Superior temporal gyrus (tissue), 1 donor: Measurements from ENCODE around the gene PGRMC2.
"Not testable (repeated sequence)": the region's sequence is repeated elsewhere in the genome, so short reads cannot be mapped to it uniquely, and the experiment has no call there.

Experiments
- DNase-seq: peaks from one replicate; pipeline ENCODE4 v3.0.0-alpha.2; 2016; ENCODE audit errors: extremely low spot score

Gene PGRMC2

GRCh38 chr4:128268970-128269369 is 18.6 kb downstream of the PGRMC2 start:
- no peak for DNase-seq

GRCh38 chr4:128267745-128268144 is 19.9 kb downstream of the PGRMC2 start:
- DNase-seq: no peak

- DNase-seq: not testable (repeated sequence)
Observed at GRCh38 chr4:128267171-128267570, 20.4 kb downstream of the PGRMC2 start.

- not testable (repeated sequence) for DNase-seq
Observed at GRCh38 chr4:128265550-128265949, 22.1 kb downstream of the PGRMC2 start.

DNA sequence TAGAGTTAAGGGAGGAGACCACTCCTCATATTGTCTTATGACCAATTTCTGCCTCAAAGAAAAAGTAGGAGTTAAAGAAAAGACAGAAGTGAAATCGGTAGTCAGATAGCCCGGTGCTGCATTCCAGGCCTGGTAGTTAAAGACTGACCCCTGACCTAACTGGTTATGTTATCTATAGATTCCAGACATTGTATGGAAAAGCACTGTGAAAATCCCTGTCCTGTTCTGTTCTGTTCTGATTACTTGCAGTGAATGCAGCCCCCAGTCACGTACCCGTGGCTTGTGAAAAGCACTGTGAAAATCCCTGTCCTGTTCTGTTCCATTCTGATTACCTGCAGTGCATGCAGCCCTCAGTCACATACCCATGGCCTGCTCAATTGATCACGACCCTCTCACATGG is 27.7 kb downstream of the PGRMC2 start:
- DNase-seq: not testable (repeated sequence)

DNA sequence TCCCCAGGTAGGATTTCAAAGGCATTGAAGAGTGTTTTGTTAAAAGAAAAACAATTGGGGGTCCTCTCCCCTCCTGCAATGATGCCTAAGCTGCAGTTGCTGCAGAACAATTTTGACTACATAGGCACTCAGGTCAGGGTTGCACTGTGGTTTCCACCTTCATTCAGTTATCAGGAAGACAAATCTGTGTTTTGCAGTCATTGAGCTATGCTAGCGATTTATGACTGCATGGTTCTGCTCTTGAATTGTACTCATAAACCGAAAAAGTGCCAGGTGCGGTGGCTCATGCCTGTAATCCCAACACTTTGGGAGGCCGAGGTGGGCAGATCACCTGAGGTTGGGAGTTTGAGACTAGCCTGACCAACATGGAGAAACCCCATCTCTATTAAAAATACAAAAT is 29.4 kb downstream of the PGRMC2 start:
- DNase-seq: not testable (repeated sequence)

DNA sequence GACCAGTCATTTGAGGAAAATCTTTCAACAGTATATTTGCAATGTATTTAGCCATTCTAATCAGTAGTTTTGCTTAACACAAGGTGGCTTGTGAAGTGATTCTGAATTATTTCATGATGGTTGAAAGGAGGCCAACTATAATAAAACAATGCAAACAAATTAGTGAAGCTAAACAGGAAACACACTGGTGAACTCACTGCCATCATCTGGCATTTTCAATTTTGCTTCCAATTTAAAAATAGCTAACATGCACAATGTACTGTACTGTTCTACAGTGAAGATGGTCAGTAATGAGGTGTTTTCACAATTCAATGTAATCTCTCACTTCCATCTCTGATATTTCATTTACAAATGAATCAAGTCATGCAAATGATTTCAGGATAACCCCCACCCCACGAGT is 31.1 kb downstream of the PGRMC2 start:
- no peak for DNase-seq

GRCh38 chr4:128255906-128256305 is 31.7 kb downstream of the PGRMC2 start:
- DNase-seq: no peak

GRCh38 chr4:128249787-128250668 is 37.6 kb downstream of the PGRMC2 start:
- DNase-seq: no peak

- DNase-seq: no peak
Observed at GRCh38 chr4:128247906-128248305, 39.7 kb downstream of the PGRMC2 start.

DNA sequence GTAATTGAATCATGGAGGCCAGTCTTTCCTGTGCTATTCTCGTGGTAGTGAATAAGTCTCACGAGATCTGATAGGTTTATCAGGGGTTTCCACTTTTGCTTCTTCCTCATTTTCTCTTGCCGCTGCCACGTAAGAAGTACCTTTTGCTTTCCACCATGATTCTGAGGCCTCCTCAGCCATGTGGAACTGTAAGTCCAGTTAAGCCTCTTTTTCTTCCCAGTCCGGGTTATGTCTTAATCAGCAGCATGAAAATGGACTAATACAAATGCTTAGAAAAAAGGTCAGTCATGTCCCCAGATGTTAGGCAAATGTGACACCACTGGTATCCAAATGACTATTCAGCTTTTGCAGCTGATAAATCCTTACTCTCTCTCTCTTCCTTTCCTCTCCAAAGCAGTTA is 42.2 kb downstream of the PGRMC2 start:
- not testable (repeated sequence) for DNase-seq

GRCh38 chr4:128244379-128244778 is 43.2 kb downstream of the PGRMC2 start:
- DNase-seq: no peak

- no peak for DNase-seq
Observed at GRCh38 chr4:128242601-128243000, 45.0 kb downstream of the PGRMC2 start.

DNA sequence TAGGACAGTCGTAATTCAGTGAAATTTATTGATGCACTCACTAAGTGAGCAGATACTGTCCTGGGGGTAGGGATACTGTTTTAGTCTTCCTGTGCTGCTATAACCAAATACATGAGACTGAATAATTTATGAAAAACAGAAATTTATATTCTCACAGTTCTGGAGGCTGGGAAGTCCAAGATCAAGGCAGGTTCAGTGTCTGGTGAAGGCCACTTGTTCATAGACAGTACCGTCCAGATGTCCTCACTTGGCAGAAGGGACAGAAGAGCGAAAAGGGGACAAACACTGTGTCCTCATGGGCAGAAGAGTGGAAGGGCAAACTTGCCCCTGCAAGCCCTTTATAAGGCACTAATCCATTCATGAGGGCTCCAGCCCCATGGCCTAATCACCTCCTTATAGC is 45.6 kb downstream of the PGRMC2 start:
- no peak for DNase-seq

DNA sequence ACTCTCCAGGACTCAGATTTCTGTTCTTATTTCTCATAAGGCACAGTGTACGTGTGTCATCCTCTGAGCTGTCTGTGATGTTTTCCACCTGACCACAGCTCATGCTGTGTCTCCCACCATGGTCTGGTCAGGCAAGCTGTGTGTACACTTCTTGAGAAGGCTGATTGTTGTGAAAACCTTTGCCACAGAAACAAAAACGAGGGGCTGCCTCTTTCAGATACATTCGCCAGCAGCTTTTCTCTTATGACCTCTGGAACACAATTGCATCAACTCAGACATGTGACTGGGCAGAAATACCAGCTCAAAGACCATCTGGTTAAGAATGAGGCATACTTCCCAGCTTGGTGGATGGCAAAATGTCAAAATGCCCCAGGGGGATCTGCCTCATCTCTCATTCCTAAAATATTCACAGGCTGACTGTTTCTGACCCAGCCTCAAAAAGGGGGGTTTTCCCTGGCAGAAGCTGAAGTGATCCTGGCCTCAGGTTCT is 46.1 kb downstream of the PGRMC2 start:
- DNase-seq: no peak

DNA sequence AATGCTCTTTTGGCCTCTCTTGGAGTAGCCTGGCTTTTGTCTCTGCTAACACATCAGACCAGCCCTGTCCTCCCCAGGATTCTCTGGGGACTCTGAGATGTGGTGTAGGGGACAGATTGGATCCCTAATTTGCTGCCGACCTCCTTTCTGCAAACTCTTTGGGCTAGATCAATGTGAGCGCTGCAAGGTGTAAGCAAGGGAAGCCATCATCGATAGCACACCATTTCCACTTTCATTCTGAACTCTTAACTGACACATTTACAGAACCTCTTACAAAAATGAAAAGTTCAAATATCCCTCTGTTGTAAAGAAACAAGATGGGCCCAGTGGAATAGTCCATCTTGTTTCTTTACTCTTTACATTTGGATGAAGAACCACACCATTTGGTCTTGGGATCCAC is 46.6 kb downstream of the PGRMC2 start:
- no peak for DNase-seq

DNA sequence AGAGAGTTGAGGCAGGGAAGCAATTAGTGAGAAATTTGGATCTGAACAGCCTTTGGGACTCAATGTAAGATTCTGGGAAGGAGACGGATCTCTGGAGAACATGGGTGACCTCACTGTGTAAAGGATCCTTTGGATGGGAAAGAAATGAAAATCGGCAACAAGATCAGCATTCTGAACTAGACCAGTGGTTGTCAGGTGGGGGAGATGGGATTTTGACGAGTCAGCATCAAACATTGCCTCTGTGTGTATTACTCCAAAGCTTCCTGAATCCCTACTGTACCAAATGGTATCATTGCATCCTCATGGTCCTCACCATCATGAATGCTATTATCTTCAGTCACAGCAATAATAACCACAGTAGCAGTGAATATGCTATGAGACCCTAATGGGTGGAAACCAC is 52.8 kb downstream of the PGRMC2 start:
- no peak for DNase-seq

- DNase-seq: no peak
Observed at GRCh38 chr4:128232719-128233118, 54.9 kb downstream of the PGRMC2 start.

- DNase-seq: no peak
Observed at GRCh38 chr4:128228845-128229795, 58.5 kb downstream of the PGRMC2 start.

- no peak for DNase-seq
Observed at GRCh38 chr4:128227991-128228571, 59.5 kb downstream of the PGRMC2 start.

- no peak for DNase-seq
Observed at GRCh38 chr4:128225148-128225547, 62.5 kb downstream of the PGRMC2 start.

DNA sequence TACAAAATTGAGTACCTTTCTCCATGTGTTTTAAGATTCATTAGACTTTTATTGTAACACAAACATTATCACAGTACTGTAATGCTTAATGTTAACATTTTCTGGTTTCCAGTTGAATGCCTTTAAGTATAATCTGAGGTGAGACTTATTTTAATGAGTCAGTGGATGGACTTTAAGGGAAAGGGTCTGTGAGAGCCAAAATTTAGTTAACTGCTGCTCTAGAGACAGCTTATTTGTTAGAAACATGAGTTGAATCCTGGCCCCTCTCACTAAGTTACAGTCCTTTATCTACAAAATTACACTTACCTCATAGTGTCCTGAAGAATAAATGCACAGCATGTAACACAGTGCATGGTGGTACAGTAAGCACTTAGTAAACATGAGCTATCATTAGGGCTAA is 66.0 kb downstream of the PGRMC2 start:
- no peak for DNase-seq
